GM18873 (cell line): ENCODE results near the gene D2HGDH.
"Not testable (repeated sequence)": the region's sequence is repeated elsewhere in the genome, so short reads cannot be mapped to it uniquely, and the experiment has no call there.

Source experiments
- ATAC-seq: cut with Tn5 transposase; IDR thresholded peaks from one replicate; pipeline ENCODE4 v1.9.1; 2021; ENCODE audit warnings: mild to moderate bottlenecking, moderate library complexity, moderate number of reproducible peaks; ENCODE audit not compliant: unreplicated experiment, low FRiP score

The D2HGDH gene

GRCh38 chr2:241746084-241746483 lies 11.7 kb downstream of the D2HGDH start:
- ATAC-seq: no peak

- ATAC-seq: no peak
Measured at GRCh38 chr2:241748468-241749256, 14.2 kb downstream of the D2HGDH start.

- ATAC-seq: no peak
Measured at GRCh38 chr2:241750076-241750840, 15.8 kb downstream of the D2HGDH start.

- ATAC-seq: no peak
Measured at GRCh38 chr2:241751152-241751551, 16.7 kb downstream of the D2HGDH start.

- no peak for ATAC-seq
Measured at GRCh38 chr2:241751776-241752175, 17.3 kb downstream of the D2HGDH start.

GRCh38 chr2:241752253-241752652 lies 17.8 kb downstream of the D2HGDH start:
- no peak for ATAC-seq

GRCh38 chr2:241752689-241753276 lies 18.4 kb downstream of the D2HGDH start:
- ATAC-seq: no peak

GRCh38 chr2:241753493-241753892 lies 19.1 kb downstream of the D2HGDH start:
- ATAC-seq: no peak

GRCh38 chr2:241754042-241754441 lies 19.6 kb downstream of the D2HGDH start:
- ATAC-seq: no peak

GRCh38 chr2:241755166-241755565 lies 20.7 kb downstream of the D2HGDH start:
- no peak for ATAC-seq

- ATAC-seq: no peak
Measured at GRCh38 chr2:241755777-241756176, 21.3 kb downstream of the D2HGDH start.

- no peak for ATAC-seq
Measured at GRCh38 chr2:241759067-241759807, 24.8 kb downstream of the D2HGDH start.

- ATAC-seq: not testable (repeated sequence)
Measured at GRCh38 chr2:241759893-241760292, 25.5 kb downstream of the D2HGDH start.

GRCh38 chr2:241760301-241760771 lies 25.9 kb downstream of the D2HGDH start:
- no peak for ATAC-seq

GRCh38 chr2:241762321-241762932 lies 28.0 kb downstream of the D2HGDH start:
- ATAC-seq: no peak

- no peak for ATAC-seq
Measured at GRCh38 chr2:241762933-241763369, 28.5 kb downstream of the D2HGDH start.

GRCh38 chr2:241763551-241764274 lies 29.3 kb downstream of the D2HGDH start:
- no peak for ATAC-seq

- ATAC-seq: no peak
Measured at GRCh38 chr2:241764275-241765241, 30.1 kb downstream of the D2HGDH start.
